ENCODE results near the gene MEF2C.

DNA sequence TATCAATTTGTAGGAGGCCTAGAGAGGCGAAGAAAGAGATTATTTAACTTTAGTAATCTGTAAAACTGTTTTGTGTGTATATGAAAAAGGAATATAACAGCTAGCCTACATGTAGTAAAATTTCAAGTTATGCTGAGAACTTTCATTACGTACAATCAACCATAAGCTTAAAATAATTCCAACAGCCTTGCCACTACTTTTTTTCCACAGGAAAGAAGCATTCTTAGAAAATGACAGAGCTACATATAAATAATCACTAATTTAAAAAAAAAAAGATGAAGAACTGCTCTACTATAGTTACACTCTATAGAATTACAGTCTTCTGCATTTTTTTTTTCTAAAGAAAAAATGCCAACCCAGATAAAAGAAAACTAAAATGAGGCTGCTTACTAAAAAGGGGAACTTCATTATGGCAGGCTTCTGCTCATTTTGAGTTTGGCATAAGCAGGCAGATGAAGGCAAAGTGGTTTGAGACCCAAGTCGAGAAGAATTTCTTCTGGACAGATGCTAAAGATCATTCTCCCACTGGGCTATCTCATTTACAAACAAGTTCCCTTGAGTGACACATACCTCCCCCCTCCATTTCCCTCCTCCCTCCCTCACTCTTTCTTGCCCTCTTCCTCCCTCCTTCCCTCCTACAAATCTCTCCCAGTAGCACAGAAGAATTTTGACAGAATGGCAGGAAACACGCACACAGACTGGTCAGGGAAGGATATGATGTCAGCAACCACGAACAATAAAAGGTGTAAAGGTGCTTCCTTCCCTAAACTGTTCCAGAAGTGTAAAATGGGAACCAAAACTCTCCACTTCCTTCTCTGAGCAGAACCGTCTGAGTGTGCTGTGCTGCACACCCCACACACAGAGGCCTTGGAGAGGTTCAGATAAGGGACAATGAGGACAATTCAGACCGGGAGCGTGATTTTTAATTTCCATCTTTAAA is 56.1 kb downstream of the MEF2C start:
- TF ChIP-seq, protein P1, sequence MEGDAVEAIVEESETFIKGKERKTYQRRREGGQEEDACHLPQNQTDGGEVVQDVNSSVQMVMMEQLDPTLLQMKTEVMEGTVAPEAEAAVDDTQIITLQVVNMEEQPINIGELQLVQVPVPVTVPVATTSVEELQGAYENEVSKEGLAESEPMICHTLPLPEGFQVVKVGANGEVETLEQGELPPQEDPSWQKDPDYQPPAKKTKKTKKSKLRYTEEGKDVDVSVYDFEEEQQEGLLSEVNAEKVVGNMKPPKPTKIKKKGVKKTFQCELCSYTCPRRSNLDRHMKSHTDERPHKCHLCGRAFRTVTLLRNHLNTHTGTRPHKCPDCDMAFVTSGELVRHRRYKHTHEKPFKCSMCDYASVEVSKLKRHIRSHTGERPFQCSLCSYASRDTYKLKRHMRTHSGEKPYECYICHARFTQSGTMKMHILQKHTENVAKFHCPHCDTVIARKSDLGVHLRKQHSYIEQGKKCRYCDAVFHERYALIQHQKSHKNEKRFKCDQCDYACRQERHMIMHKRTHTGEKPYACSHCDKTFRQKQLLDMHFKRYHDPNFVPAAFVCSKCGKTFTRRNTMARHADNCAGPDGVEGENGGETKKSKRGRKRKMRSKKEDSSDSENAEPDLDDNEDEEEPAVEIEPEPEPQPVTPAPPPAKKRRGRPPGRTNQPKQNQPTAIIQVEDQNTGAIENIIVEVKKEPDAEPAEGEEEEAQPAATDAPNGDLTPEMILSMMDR (IDR thresholded peaks at IDR 0.05; ENCODE audit: low read depth, low read length, missing input control) = no peak
- TF ChIP-seq, protein P2, sequence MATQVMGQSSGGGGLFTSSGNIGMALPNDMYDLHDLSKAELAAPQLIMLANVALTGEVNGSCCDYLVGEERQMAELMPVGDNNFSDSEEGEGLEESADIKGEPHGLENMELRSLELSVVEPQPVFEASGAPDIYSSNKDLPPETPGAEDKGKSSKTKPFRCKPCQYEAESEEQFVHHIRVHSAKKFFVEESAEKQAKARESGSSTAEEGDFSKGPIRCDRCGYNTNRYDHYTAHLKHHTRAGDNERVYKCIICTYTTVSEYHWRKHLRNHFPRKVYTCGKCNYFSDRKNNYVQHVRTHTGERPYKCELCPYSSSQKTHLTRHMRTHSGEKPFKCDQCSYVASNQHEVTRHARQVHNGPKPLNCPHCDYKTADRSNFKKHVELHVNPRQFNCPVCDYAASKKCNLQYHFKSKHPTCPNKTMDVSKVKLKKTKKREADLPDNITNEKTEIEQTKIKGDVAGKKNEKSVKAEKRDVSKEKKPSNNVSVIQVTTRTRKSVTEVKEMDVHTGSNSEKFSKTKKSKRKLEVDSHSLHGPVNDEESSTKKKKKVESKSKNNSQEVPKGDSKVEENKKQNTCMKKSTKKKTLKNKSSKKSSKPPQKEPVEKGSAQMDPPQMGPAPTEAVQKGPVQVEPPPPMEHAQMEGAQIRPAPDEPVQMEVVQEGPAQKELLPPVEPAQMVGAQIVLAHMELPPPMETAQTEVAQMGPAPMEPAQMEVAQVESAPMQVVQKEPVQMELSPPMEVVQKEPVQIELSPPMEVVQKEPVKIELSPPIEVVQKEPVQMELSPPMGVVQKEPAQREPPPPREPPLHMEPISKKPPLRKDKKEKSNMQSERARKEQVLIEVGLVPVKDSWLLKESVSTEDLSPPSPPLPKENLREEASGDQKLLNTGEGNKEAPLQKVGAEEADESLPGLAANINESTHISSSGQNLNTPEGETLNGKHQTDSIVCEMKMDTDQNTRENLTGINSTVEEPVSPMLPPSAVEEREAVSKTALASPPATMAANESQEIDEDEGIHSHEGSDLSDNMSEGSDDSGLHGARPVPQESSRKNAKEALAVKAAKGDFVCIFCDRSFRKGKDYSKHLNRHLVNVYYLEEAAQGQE (IDR thresholded peaks at IDR 0.05) = no peak
- TF ChIP-seq EGR1 (IDR thresholded peaks at IDR 0.05; ENCODE audit: low read depth in 2 of 2) (peak in 1 of 2 donors; percentile 59), GABPA (IDR thresholded peaks at IDR 0.05 in 1 of 2, conservative IDR thresholded peaks at IDR 0.05 in 1 of 2) (peak; percentile 35 to 74), SP1 (IDR thresholded peaks at IDR 0.05) (peak; percentile 60), TAF1 (conservative IDR thresholded peaks at IDR 0.05) (no peak), FOXA1 (IDR thresholded peaks at IDR 0.05) (no peak), RAD21 (IDR thresholded peaks at IDR 0.05) (no peak), RXRA (IDR thresholded peaks at IDR 0.05) (peak in 1 of 2 donors; percentile 40)
- TF ChIP-seq, protein P3, sequence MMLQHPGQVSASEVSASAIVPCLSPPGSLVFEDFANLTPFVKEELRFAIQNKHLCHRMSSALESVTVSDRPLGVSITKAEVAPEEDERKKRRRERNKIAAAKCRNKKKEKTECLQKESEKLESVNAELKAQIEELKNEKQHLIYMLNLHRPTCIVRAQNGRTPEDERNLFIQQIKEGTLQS (IDR thresholded peaks at IDR 0.05) = peak; percentile 18
- TF ChIP-seq, protein P4, sequence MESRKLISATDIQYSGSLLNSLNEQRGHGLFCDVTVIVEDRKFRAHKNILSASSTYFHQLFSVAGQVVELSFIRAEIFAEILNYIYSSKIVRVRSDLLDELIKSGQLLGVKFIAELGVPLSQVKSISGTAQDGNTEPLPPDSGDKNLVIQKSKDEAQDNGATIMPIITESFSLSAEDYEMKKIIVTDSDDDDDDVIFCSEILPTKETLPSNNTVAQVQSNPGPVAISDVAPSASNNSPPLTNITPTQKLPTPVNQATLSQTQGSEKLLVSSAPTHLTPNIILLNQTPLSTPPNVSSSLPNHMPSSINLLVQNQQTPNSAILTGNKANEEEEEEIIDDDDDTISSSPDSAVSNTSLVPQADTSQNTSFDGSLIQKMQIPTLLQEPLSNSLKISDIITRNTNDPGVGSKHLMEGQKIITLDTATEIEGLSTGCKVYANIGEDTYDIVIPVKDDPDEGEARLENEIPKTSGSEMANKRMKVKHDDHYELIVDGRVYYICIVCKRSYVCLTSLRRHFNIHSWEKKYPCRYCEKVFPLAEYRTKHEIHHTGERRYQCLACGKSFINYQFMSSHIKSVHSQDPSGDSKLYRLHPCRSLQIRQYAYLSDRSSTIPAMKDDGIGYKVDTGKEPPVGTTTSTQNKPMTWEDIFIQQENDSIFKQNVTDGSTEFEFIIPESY (IDR thresholded peaks at IDR 0.05) = no peak
